Stimulated activated naive CD8-positive, alpha-beta T cell treated with anti-CD3 and anti-CD28 coated beads, Interleukin-15, Interleukin-2, amounts not matched to agents 100 ng/mL and 50 ng/mL, for 24 hours (primary cell): ENCODE measurements around the gene SNX27.
"Not testable (repeated sequence)": the region's sequence is repeated elsewhere in the genome, so short reads cannot be mapped to it uniquely, and the experiment has no call there.

Experiments used
- H3K27ac Mint-ChIP-seq: one replicate; pipeline ENCODE4 v1.8.0; 2021; ENCODE audit warnings: mild to moderate bottlenecking, mixed read lengths
- H3K27me3 Mint-ChIP-seq: one replicate; pipeline ENCODE4 v1.8.0; 2021; ENCODE audit warnings: mixed read lengths
- H3K36me3 Mint-ChIP-seq: one replicate; pipeline ENCODE4 v1.8.0; 2021; ENCODE audit warnings: low read depth, mixed read lengths
- H3K4me1 Mint-ChIP-seq: one replicate; pipeline ENCODE4 v1.8.0; 2021; ENCODE audit warnings: low read depth, mixed read lengths
- H3K4me3 Mint-ChIP-seq: one replicate; pipeline ENCODE4 v1.8.0; 2021; ENCODE audit warnings: mild to moderate bottlenecking, mixed read lengths
- H3K9me3 Mint-ChIP-seq: one replicate; pipeline ENCODE4 v1.8.0; 2021; ENCODE audit warnings: mixed read lengths

Gene SNX27

DNA sequence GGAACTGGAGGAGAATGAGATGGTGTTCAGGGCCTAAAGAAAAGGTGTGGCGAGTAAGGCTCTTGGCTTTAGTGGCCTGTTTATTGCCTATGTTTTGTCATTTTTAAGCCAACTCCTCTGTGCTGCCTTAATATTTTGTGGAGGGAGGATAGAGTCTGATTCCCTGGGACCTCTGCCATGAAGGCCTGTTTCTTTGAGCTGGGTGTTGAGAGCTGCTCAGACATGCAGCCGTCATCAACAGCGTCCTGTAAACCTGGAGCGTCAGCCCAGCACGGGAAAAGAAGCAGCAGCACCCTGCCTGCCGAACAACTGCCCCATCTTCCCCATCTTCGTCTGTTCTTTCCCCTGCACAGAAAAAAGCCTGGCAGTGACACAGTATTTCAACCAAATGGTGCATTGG is 27.1 kb upstream of the SNX27 start:
- Mint-ChIP-seq H3K4me1 (no peaks in the 10 kb centered on the region), H3K36me3 (no peaks in the 10 kb centered on the region), H3K27ac (no peak overlapping the region), H3K4me3 (no peak overlapping the region), H3K9me3 (no peaks in the 10 kb centered on the region), H3K27me3 (no peaks in the 10 kb centered on the region)

DNA sequence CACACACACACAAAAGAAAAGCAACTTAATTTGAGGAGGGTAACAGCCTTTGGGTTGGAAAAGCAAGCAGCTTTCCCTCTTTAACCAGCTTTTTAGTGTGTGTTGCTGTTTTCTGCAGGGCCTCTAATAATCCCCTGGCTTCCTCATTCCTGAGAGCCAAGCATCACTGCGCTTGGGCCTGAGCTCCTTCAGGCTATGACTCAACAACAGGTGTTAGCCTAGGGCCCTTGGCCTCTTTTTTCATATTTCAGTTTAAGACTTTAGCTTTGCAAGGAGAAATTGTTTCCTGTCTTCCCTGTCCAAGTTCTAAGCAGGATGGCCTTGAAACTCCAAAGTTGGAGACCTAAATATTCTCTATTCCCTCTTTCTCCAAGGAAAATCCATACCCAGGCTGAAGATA is 26.2 kb upstream of the SNX27 start:
- Mint-ChIP-seq H3K36me3 (no peaks in the 10 kb centered on the region), H3K27ac (no peak overlapping the region), H3K9me3 (no peaks in the 10 kb centered on the region), H3K4me1 (no peaks in the 10 kb centered on the region), H3K27me3 (no peaks in the 10 kb centered on the region), H3K4me3 (no peak overlapping the region)

DNA sequence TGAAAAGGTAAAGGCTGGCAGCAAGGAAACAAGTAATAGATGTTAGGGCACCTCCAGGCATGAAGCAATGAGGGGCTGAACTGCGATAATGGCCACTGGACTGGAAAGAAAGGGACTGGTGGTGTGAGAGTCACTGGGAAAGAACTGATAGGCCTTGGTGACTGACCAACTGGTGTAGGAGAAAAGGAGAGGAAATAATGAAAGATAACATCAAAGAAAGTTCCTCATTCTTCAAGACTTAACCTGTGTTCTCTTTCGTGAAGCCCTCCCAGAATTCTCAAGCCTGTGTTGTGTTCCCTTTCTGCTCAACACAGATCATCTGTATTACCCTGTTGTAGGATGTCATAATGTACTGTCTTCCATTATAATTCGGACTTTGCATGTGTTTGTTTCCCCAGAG is 20.9 kb upstream of the SNX27 start:
- Mint-ChIP-seq H3K4me1 (peaks cover 7% of the 10 kb centered on the region), H3K36me3 (no peaks in the 10 kb centered on the region), H3K27ac (no peak overlapping the region), H3K9me3 (no peaks in the 10 kb centered on the region), H3K4me3 (no peak overlapping the region), H3K27me3 (peaks cover 10% of the 10 kb centered on the region)

DNA sequence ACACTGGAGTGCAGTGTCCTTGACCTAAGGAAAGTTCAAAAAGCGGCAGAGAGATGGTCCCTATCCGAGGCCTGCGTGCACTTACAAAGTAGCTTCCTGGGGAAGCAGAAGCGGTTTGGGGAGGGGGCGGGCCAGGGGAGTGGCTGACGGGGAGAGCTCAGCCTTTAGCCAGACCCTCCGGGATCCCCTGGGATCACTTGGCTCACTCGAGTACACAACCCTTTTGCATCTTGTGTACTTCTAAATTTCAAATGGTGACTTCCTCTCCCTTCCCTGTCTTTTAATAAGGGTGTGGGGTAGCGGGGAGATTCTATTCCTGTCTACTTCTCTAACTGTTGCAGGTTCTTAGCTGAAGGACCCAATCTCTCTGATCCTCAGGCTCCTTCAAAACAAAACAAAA is 18.1 kb upstream of the SNX27 start:
- peak overlapping the region; percentile 43 for H3K4me3 Mint-ChIP-seq
- H3K27me3 Mint-ChIP-seq = peaks cover 10% of the 10 kb centered on the region
- no peak overlapping the region for H3K27ac Mint-ChIP-seq
- H3K36me3 Mint-ChIP-seq = no peaks in the 10 kb centered on the region
- H3K4me1 Mint-ChIP-seq = peaks cover 7% of the 10 kb centered on the region
- H3K9me3 Mint-ChIP-seq = no peaks in the 10 kb centered on the region

DNA sequence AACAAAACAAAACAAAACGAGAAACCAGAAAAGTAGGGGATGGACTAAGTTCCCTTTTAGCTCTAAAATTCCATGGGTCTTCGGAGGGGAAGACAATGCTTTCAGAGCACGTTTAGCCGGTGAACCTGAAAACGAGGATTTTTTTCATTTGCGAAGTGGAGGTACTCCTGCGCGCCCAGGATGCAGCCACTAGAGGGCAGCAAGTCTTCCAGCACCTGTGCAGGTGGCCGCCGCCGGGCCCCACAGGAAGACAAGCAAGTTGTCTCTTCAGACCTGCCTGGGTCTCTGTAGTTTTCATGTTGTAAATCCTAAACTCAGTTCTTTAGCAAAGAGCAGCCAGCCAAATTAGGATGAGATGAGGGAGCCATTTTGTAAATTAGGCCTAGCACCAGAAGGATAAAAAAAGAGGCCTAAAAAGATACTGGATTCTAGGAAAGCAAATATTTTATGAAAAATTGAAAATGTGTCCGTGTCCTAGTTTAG is 17.7 kb upstream of the SNX27 start:
- Mint-ChIP-seq H3K9me3 (no peaks in the 10 kb centered on the region), H3K36me3 (no peaks in the 10 kb centered on the region), H3K4me1 (peaks cover 7% of the 10 kb centered on the region), H3K27me3 (peaks cover 10% of the 10 kb centered on the region), H3K4me3 (peak overlapping the region; percentile 43), H3K27ac (no peak overlapping the region)

DNA sequence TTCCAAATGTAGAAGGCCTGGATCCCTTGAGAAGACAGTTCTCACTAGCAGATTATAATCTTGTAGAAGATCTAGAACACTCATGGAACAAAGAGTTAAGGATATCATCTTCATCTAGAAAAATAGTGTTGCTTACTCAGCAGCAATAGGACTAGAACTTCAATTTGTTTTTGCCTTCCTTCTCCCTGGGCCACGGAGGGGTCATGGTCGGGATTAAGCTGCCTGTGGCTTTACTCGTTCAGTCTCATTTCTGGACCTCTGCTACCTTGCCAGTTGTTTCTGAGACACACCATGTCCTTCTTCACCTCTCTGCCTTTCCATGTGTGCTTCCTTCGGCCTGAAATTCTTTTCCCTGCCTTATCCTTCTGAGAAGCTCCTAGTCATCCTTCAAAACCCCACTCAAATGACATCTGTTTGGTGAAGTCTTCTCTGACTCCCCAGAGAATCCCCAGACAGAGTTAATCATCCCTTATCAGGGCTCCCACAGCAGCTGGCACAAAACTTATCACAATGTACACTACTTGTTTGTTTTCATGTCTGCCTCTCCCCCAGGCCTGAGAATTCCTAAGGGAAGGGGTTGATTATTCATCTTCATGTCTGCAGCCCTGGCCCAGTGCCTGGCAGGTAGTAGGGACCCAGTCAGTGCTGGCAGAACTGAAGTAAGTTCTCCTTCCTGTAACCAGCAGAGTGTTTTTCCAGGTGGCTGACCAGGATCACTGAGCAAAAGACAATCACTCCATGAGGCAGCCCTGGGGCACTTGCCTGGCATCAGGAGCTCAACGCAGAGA is 15.5 kb upstream of the SNX27 start:
- H3K4me1 Mint-ChIP-seq = peaks cover 7% of the 10 kb centered on the region
- no peaks in the 10 kb centered on the region for H3K36me3 Mint-ChIP-seq
- no peaks in the 10 kb centered on the region for H3K9me3 Mint-ChIP-seq
- H3K27ac Mint-ChIP-seq = no peak overlapping the region
- H3K4me3 Mint-ChIP-seq = no peak overlapping the region
- peaks cover 10% of the 10 kb centered on the region for H3K27me3 Mint-ChIP-seq

DNA sequence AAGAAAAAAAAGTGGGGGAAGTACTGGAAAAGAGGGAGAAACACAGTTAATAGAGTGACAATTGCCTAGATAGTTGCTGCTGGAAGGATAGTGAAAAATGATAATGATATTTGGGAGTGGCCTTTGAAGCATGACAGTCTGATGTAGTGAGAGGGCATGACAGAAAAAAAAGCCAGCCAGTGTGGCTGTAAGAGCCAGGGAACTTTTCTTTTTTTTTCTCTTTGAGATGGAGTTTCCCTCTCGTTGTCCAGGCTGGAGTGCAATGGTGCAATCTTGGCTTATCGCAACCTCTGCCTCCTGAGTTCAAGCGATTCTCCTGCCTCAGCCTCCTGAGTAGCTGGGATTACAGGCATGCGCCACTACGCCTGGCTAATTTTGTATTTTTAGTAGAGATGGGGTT is 9.3 kb upstream of the SNX27 start:
- H3K4me3 Mint-ChIP-seq, H3K9me3 Mint-ChIP-seq, H3K27ac Mint-ChIP-seq, H3K4me1 Mint-ChIP-seq, H3K36me3 Mint-ChIP-seq: not testable (repeated sequence)
- peaks cover 18% of the 10 kb centered on the region for H3K27me3 Mint-ChIP-seq

DNA sequence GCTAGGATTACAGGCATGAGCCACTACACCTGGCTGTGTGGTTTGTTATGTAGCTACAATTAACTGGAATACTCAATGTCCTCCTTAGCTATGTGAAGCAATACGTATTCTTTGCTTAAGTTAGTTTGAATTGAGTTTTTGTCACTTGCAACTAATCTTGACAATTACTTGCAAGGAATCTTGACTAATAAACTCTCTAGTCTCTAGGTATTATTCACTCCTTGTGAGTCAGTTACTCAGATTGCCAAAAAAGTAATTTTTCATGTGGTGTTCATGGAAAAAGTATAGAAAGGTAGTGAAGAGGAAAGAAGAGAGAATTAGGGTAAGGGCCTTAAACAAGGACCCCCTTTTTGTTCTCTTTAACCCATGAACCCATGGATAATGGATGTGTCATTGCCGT is 7.6 kb upstream of the SNX27 start:
- Mint-ChIP-seq H3K27me3 (peaks cover 23% of the 10 kb centered on the region), H3K9me3 (no peaks in the 10 kb centered on the region), H3K36me3 (no peaks in the 10 kb centered on the region), H3K4me3 (no peak overlapping the region), H3K27ac (no peak overlapping the region), H3K4me1 (peaks cover 4% of the 10 kb centered on the region)

DNA sequence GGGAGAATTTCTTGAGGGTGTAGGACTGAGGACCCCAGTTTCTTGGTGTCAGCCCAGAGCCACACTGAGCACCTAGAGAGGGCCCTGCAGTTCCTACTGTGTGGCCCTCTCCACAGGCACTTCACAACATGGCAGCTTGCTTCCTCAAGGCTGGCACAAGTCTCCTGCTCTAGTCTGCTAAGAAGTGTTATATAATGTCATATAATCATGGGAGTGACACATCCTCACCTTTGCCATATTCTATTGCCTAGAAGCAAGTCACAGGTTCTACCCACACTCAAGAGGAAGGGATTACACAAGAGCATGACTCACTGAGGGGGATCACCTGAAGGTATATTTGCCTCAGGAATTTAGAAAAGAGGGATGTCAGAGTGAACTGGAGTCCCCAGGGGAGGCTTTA is 5.5 kb upstream of the SNX27 start:
- Mint-ChIP-seq H3K4me1 (peaks cover 8% of the 10 kb centered on the region), H3K27ac (no peak overlapping the region), H3K4me3 (no peak overlapping the region), H3K9me3 (no peaks in the 10 kb centered on the region), H3K27me3 (peaks cover 23% of the 10 kb centered on the region), H3K36me3 (no peaks in the 10 kb centered on the region)

DNA sequence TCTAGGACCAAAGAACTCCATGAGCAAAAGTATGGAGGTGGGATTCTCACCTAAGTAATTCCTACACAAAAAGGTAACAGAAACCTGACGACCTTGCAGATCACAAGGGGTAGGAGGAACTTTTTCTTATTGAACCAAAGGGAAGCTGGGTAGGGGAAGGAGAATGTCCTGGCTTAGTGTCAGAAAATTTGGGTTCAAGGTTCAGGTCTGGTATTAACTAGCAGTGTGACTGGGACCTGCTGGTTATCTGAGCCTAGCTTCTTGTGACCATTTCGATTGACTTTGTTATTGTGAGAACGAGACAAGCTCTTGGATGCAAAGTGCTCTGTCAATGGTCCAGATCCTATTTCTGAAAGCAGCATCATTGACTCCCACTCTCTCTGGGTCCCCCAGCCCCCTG is 5.0 kb upstream of the SNX27 start:
- Mint-ChIP-seq H3K27ac (no peak overlapping the region), H3K36me3 (no peaks in the 10 kb centered on the region), H3K9me3 (no peaks in the 10 kb centered on the region), H3K4me3 (no peak overlapping the region), H3K4me1 (peaks cover 12% of the 10 kb centered on the region), H3K27me3 (peaks cover 23% of the 10 kb centered on the region)

DNA sequence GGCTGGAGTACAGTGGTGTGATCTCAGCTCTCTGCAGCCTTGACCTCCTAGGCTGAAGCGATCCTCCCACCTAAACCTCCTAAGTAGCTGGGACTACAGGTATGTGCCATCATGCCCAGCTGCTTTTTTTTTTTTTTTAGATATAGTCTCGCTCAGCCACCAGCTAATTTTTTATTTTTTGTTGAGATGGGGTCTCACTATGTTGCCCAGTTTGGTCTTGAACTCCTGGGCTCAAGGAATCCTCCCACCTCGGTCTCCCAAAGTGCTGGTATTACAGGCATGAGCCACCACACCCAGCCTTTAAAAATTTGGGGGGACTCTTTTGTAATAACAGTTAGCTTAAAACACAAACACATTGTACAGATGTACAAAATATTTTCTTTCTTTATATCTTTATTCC is 1.7 kb upstream of the SNX27 start:
- Mint-ChIP-seq H3K36me3 (no peaks in the 10 kb centered on the region), H3K9me3 (no peaks in the 10 kb centered on the region), H3K4me3 (no peak overlapping the region), H3K27me3 (peaks cover 12% of the 10 kb centered on the region), H3K4me1 (peaks cover 38% of the 10 kb centered on the region), H3K27ac (no peak overlapping the region)

DNA sequence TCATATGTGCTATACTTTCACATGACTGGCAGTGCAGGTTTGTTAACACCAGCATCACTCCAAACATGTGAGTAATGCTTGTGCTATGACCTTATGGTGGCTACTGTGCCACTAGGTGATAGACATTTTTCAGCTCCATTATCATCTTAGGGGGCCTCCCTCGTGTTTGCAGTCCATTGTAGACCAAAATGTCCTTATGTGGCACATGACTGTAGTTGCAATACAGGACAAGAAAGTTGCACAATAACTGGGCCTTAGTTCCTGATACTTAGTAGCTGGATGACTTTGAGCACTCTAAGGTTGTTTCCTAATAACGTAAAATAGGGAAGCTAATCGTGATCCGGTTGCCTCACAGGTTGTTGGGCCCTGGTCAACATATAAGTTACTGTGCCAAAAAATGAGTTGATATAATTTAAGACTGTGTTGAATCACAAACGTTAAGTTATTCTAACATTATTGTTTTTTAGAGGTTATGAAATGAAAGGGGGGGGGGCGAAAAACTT is 511 bp upstream of the SNX27 start:
- peaks cover 5% of the 10 kb centered on the region for H3K36me3 Mint-ChIP-seq
- H3K4me3 Mint-ChIP-seq = peak overlapping the region; percentile 69
- H3K9me3 Mint-ChIP-seq = no peaks in the 10 kb centered on the region
- peaks cover 49% of the 10 kb centered on the region for H3K4me1 Mint-ChIP-seq
- H3K27ac Mint-ChIP-seq = peak overlapping the region; percentile 78
- peaks cover 9% of the 10 kb centered on the region for H3K27me3 Mint-ChIP-seq

DNA sequence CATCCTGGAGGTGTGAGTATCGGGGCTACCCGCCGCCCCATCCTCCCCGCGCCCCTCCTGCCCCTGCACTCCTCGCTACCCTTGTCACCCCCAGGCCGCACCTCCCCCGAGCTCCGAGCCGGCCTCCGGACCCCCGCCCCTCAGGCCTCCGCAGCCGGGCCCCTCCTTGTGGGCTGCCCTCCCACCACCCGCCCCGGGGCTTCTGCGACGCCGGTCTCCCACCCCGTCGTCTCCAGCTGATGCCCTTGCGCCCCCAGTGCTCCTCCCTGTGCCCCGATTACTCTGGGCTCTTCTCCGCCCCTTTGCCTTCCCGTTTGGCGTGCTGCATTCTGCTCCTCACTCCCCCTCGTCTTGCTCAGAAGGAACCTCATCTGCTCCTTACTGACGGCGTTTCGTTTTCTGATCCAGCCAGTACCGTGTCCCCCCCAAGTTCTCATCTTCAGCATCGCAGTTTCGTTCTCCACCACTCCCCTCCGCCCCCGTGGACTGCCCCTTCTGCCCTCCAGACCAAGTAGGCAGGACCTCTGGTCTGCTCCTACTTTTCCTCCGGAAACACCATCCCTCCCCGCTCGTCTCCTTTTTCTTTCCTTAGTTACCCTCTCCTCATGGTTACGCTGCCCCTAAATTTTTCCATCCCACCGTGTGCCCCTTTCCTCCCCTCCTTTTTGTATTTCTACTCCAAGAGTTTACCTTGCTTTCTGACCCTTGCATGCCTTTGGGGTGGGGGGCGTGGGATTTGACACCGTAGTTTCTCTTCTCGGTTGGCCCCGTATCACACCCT is 841 bp downstream of the SNX27 start:
- Mint-ChIP-seq H3K9me3 (no peaks in the 10 kb centered on the region), H3K4me1 (peaks cover 55% of the 10 kb centered on the region), H3K4me3 (peak overlapping the region; percentile 96), H3K27me3 (peaks cover 4% of the 10 kb centered on the region), H3K36me3 (peaks cover 5% of the 10 kb centered on the region), H3K27ac (peak overlapping the region; percentile 93)

DNA sequence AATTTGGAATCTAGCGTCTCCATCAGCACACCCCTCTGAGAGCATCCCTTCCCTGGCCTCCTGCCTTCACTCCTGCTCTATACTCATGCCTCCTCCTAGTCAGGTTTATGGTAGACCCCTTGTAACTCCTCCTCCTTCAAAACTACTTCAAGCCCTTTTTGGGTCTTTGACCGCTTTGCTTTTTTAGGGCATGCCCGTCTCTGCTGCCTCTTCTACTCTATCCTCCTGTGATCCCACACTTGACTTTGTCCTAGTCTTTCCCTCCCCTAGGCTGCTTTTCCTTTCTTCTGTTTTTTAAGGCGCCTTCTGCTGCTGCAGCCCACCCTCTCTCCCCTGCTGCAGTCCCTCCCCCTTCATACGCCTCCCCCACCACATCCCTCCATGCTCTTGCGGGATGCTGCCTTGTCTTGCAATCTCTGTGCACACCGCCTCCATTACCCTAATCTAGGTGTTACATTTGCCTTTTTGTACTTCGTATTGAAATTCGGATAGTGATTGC is 1.5 kb downstream of the SNX27 start:
- Mint-ChIP-seq H3K4me3 (peak overlapping the region; percentile 96), H3K27me3 (peaks cover 1% of the 10 kb centered on the region), H3K27ac (peak overlapping the region; percentile 93), H3K9me3 (no peaks in the 10 kb centered on the region), H3K36me3 (peaks cover 6% of the 10 kb centered on the region), H3K4me1 (peaks cover 60% of the 10 kb centered on the region)
